22Rv1 (cell line): ENCODE results near the gene RREB1.

Source experiments
- CTCF ChIP-seq: fragments of 450-650 bp; IDR thresholded peaks from 2 replicates; pipeline ENCODE4 v1.5.1; 2017; ENCODE audit warnings: mild to moderate bottlenecking
- ZFX ChIP-seq: fragments of 450-650 bp; IDR thresholded peaks from 2 replicates; pipeline ENCODE4 v1.6.1; 2017; ENCODE audit warnings: antibody characterized with exemption, borderline replicate concordance

DNA sequence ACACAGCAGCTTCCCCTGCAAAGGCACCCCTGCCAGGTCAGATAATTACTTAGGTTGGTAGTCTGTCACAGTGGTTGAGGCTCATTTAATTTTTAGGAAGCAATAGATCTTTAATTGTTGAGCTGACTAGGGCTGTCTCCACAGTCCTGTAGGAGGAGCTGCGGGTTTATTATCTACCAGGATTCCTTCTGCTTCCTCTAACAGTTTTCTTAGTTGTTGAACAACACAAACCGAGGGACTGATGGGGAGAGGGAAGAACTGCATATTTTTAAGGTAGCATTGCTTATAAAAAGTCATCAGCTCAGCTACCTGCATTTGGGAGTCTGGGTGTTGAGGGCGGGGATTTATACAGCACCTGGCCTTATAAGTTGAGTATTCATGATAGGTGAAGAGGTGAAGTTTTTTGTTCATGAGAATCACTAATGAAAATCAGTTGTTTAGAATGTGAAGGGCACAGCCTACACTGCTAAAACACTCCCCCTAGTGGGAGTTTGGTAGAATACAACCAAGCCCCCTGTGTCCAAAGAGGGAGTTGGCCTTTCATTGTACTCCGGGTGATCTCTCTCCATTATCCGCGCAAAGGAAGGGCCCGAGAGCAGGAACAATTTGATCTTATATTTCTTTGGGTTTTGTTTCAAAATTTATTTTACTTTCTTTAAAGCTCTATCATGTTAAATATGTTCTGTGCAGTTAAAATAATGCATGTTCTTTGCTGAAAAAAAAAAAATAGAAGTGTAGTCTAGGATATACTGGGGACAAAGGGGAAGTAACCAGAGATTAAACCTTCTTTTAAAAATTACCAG, 135.6 kb downstream of the RREB1 start:
- peak; percentile 94 for TF ChIP-seq CTCF
- no peak for TF ChIP-seq ZFX
